ENCODE measurements around the gene SFSWAP. TPM values are rescaled to one million over a fixed set of nuclear protein-coding genes. Genes with fewer than 3 reads are reported as not detected.

Gene SFSWAP
- total RNA-seq, 4 donors from 2014 or later = 12.8 to 39.5 (median 25.9) TPM

DNA sequence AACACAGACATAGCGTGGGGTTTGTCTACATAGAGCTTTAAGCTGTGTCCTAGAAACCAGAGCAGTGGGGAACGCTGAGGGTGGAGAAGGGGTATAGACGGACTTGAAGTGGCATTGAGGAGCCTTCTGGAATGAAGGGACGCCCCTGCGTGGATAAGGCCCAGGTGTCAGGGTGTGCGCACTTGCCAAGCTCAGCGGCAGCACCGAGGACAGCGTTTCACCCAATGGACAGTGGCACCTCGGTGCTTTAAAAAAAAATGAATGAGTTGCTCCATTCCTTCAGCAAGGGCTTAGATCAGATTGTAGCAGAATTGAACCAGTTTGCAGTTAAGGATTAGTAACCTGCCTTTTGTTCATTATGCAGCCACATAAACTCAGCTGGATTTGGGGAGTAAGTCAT lies 83.7 kb downstream of the SFSWAP start:
- Histone ChIP-seq H3K9me3 (no peaks in the 10 kb centered on the region), H3K4me1 (peaks cover 7 to 23% (median 13%) of the 10 kb centered on the region in 3 donors), H3K27ac (no peak overlapping the region), H3K4me3 (no peak overlapping the region), H3K36me3 (peaks cover 14 to 96% (median 19%) of the 10 kb centered on the region in 3 donors), H3K27me3 (no peaks in the 10 kb centered on the region)
- no peak for DNase-seq
- WGBS, 2 donors = 72 to 87% methylated on average over 10 of the region's 10 CpGs
- intact Hi-C loops (cut with DNase I) = no loop called here
- TF ChIP-seq, protein P1, sequence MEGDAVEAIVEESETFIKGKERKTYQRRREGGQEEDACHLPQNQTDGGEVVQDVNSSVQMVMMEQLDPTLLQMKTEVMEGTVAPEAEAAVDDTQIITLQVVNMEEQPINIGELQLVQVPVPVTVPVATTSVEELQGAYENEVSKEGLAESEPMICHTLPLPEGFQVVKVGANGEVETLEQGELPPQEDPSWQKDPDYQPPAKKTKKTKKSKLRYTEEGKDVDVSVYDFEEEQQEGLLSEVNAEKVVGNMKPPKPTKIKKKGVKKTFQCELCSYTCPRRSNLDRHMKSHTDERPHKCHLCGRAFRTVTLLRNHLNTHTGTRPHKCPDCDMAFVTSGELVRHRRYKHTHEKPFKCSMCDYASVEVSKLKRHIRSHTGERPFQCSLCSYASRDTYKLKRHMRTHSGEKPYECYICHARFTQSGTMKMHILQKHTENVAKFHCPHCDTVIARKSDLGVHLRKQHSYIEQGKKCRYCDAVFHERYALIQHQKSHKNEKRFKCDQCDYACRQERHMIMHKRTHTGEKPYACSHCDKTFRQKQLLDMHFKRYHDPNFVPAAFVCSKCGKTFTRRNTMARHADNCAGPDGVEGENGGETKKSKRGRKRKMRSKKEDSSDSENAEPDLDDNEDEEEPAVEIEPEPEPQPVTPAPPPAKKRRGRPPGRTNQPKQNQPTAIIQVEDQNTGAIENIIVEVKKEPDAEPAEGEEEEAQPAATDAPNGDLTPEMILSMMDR (IDR thresholded peaks at IDR 0.05) = no peak
- no peak for TF ChIP-seq POLR2A (IDR thresholded peaks at IDR 0.05)

- intact Hi-C loops (cut with DNase I) = no loop called here
- H3K9me3 ChIP-seq = no peaks in the 10 kb centered on the region
- no peak overlapping the region for H3K27ac ChIP-seq
- no peak for TF ChIP-seq POLR2A (IDR thresholded peaks at IDR 0.05)
- TF ChIP-seq, protein P1 (IDR thresholded peaks at IDR 0.05) = no peak
- H3K36me3 ChIP-seq = peaks cover 15 to 96% (median 18%) of the 10 kb centered on the region in 3 donors
- H3K27me3 ChIP-seq = no peaks in the 10 kb centered on the region
- DNase-seq = no peak
- no peak overlapping the region for H3K4me3 ChIP-seq
- peaks cover 7 to 26% (median 13%) of the 10 kb centered on the region in 3 donors for H3K4me1 ChIP-seq
- WGBS, 2 donors = 44 to 60% methylated on average over 4 to 13 of the region's 14 CpGs
Measured at GRCh38 chr12:131795064-131795463, 84.2 kb downstream of the SFSWAP start.

DNA sequence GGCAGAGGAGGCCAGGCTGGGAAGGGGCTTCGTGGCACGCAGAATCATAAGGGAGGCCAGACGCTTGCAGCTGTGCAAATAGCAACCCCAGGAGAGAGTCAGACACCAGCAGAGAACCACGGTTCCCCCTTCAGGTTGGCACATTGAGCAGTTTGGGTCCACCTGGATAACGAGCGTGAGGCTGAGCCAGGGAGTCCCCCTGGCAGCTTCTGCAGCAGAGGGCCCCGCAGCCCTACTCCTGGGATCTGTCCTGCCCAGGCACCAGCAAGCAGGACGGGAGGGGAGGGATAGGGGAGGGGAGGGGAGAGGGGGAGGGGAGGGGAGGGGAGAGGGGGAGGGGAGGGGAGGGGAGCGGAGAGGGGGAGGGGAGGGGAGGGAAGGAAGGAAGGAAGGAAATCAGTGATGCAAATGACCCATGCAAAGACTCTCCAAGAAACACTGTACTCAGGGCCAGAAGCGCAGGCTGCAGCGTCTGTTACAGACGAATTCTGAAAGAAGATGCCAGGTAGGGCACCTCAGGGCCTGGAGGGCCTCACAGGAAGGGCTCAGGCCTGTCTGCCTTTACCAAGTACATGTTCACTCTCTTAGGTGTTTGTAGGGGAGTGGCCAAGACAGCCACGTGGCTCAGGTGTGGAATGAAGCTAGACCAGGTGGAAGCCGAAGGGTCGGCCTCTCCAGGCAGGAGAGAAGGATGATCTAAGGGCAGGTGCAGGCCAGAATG lies 85.0 kb downstream of the SFSWAP start:
- peaks cover 7 to 34% (median 13%) of the 10 kb centered on the region in 3 donors for H3K4me1 ChIP-seq
- H3K36me3 ChIP-seq = peaks cover 11 to 96% (median 12%) of the 10 kb centered on the region in 3 donors
- 33 to 43% methylated on average over 6 to 10 of the region's 15 CpGs for WGBS, 2 donors
- no peak for DNase-seq
- H3K4me3 ChIP-seq = no peak overlapping the region
- H3K9me3 ChIP-seq = no peaks in the 10 kb centered on the region
- intact Hi-C loops (cut with DNase I) = no loop called here
- no peak overlapping the region for H3K27ac ChIP-seq
- H3K27me3 ChIP-seq = no peaks in the 10 kb centered on the region
- TF ChIP-seq POLR2A (IDR thresholded peaks at IDR 0.05) = no peak
- TF ChIP-seq, protein P1 (IDR thresholded peaks at IDR 0.05) = no peak

DNA sequence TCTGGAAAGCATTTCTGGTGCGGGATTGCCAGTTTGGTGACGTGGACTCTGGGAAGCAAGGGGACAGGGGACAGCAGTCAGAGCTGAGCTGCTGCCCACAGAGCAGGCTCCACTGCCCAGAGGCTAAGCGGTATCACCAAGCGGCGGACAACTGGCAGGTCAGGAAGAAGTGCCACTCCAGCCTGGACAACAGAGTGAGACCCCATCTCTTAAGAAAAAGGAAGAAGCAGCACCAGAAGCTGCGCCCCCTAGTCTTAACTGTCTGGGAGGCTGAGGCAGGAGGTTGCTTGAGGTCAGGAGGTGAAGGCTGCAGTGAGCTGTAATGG lies 85.5 kb downstream of the SFSWAP start:
- no peak overlapping the region for H3K4me3 ChIP-seq
- H3K27me3 ChIP-seq = no peaks in the 10 kb centered on the region
- H3K9me3 ChIP-seq = no peaks in the 10 kb centered on the region
- no peak for DNase-seq
- TF ChIP-seq POLR2A (IDR thresholded peaks at IDR 0.05) = no peak
- TF ChIP-seq, protein P1 (IDR thresholded peaks at IDR 0.05) = no peak
- intact Hi-C loops (cut with DNase I) = no loop called here
- H3K4me1 ChIP-seq = peaks cover 7 to 34% (median 13%) of the 10 kb centered on the region in 3 donors
- 70 to 78% methylated on average over 3 to 4 of the region's 6 CpGs for WGBS, 2 donors
- H3K27ac ChIP-seq = no peak overlapping the region
- peaks cover 11 to 91% (median 12%) of the 10 kb centered on the region in 3 donors for H3K36me3 ChIP-seq

GRCh38 chr12:131796754-131797587 lies 86.1 kb downstream of the SFSWAP start:
- Histone ChIP-seq H3K36me3 (peaks cover 11 to 91% (median 12%) of the 10 kb centered on the region in 3 donors), H3K27me3 (no peaks in the 10 kb centered on the region), H3K9me3 (no peaks in the 10 kb centered on the region), H3K27ac (no peak overlapping the region), H3K4me1 (peaks cover 7 to 34% (median 13%) of the 10 kb centered on the region in 3 donors), H3K4me3 (no peak overlapping the region)
- WGBS, 2 donors = 82 to 94% methylated on average over 6 to 13 of the region's 28 CpGs
- TF ChIP-seq, protein P1 (IDR thresholded peaks at IDR 0.05) = no peak
- TF ChIP-seq POLR2A (IDR thresholded peaks at IDR 0.05) = no peak
- intact Hi-C loops (cut with DNase I) = no loop called here
- no peak for DNase-seq
